Spleen (tissue), 7 donors: ENCODE measurements around the gene ITM2C.

ENCODE experiments used
- CTCF ChIP-seq, 11 experiments: fragments of 200-600 bp in 7 of 11; fragments of 450-650 bp in 4 of 11; sonication (generic) in 4 of 11; IDR thresholded peaks in 8 of 11; conservative IDR thresholded peaks in 3 of 11; 1 replicate in 7 of 11; 2 replicates in 4 of 11; pipeline versions ENCODE4 v1.4.0 to v1.8.0; 2016 to 2021; ENCODE audit warnings: antibody characterized with exemption in 11 of 11, inconsistent platforms in 4 of 11, mild to moderate bottlenecking in 1 of 11
- POLR2A ChIP-seq, 3 donors: fragments of 450-650 bp; IDR thresholded peaks; one replicate each; pipeline ENCODE4 v1.5.1; 2017; ENCODE audit warnings: antibody characterized with exemption in 3 of 3, mild to moderate bottlenecking in 1 of 3
- POLR2AphosphoS5 ChIP-seq, 3 donors: sonication (generic); formaldehyde crosslinking; IDR thresholded peaks; one replicate each; pipeline ENCODE4 v1.5.1; 2017; ENCODE audit warnings: antibody characterized with exemption in 3 of 3
- donor health status: DM: no; HTN: no; CAD: no; lungs with moderate emphysema.
- donor health status: DM: no; HTN: no; CAD: no.
- donor health status: DM: no; HTN: no; CAD: no.

- TF ChIP-seq POLR2A (IDR thresholded peaks at IDR 0.05) = no peak
- no peak for TF ChIP-seq CTCF (IDR thresholded peaks at IDR 0.05 in 8 of 11, conservative IDR thresholded peaks at IDR 0.05 in 3 of 11)
- no peak for TF ChIP-seq POLR2AphosphoS5 (IDR thresholded peaks at IDR 0.05)
Measured at GRCh38 chr2:230907361-230908091, 42.8 kb downstream of the ITM2C start.
